Spleen (tissue), 7 donors: ENCODE data around the gene SORL1.

Experiments
- CTCF ChIP-seq, 11 experiments: fragments of 200-600 bp in 7 of 11; fragments of 450-650 bp in 4 of 11; sonication (generic) in 4 of 11; IDR thresholded peaks in 8 of 11; conservative IDR thresholded peaks in 3 of 11; 1 replicate in 7 of 11; 2 replicates in 4 of 11; pipeline versions ENCODE4 v1.4.0 to v1.8.0; 2016 to 2021; ENCODE audit warnings: antibody characterized with exemption in 11 of 11, inconsistent platforms in 4 of 11, mild to moderate bottlenecking in 1 of 11
- POLR2A ChIP-seq, 3 donors: fragments of 450-650 bp; IDR thresholded peaks; one replicate each; pipeline ENCODE4 v1.5.1; 2017; ENCODE audit warnings: antibody characterized with exemption in 3 of 3, mild to moderate bottlenecking in 1 of 3
- POLR2AphosphoS5 ChIP-seq, 3 donors: sonication (generic); formaldehyde crosslinking; IDR thresholded peaks; one replicate each; pipeline ENCODE4 v1.5.1; 2017; ENCODE audit warnings: antibody characterized with exemption in 3 of 3
- donor health status: DM: no; HTN: no; CAD: no; lungs with moderate emphysema.
- donor health status: DM: no; HTN: no; CAD: no.
- donor health status: DM: no; HTN: no; CAD: no.

GRCh38 chr11:121551463-121551862 lies 99.3 kb downstream of the SORL1 start:
- TF ChIP-seq CTCF (IDR thresholded peaks at IDR 0.05 in 8 of 11, conservative IDR thresholded peaks at IDR 0.05 in 3 of 11) (no peak), POLR2A (IDR thresholded peaks at IDR 0.05) (no peak), POLR2AphosphoS5 (IDR thresholded peaks at IDR 0.05) (no peak)
